Left lobe of liver (tissue), 2 donors: Measurements from ENCODE around the gene TTF2. TPM values are rescaled to one million over a fixed set of nuclear protein-coding genes. Genes with fewer than 3 reads are reported as not detected.

Source experiments
- ATAC-seq: fragments of 200-7000 bp; cut with Tn5 transposase; one replicate; pipeline ENCODE4 v1.9.1; 2020; ENCODE audit warnings: mild to moderate bottlenecking, moderate library complexity
- DNase-seq: peaks from one replicate; pipeline ENCODE4 v3.0.0-alpha.2; 2020; ENCODE audit warnings: low spot score
- total RNA-seq: library from RNA; stranded (reverse); gene quantifications from one replicate; pipeline ENCODE4 v1.2.1, GENCODE V29; 2021
- donor health status: DM: no; HTN: no; CAD: no; lungs with moderate emphysema.
- donor health status: DM: no; HTN: yes; CAD: no.

The TTF2 gene
- total RNA-seq, 1 donor from 2014 or later: 2.9 TPM

DNA sequence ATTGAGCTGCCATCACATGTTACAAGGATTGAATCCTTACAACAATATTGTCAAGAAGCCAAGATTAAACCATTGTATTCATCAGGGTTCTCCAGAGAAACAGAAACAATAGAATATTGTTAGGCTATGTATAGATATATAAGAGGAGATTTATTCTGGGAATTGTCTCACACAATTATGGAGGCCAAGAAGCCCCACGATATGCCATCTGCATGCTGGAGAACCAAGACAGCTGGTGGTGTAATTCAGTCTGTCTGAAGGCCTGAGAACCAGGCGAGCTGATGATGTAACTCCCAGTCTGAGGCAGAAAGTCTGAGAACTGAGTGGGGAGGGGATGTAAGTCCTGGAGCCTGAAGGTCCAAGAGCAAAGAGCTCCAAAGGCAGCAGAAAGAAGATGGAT, 14.5 kb upstream of the TTF2 start:
- ATAC-seq (no peak), DNase-seq (no peak)

DNA sequence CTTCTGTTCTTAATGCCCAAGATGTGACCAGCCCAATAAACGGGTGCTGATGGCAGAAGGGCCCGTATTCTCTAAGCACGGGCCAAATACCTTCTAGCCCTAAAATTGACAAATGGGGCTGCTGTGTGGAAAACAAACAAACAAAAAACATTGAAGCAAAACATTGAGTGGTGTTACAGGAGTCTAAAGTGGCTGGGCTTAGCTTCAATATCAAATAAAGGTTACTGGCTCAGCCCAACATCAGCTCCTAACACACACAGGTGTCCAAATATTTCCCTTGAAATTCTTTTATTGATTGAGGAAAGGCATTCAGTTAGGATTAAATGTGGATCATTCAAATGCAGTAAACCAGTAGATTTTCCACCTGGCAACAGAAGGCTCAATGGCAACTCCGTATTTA, 13.3 kb upstream of the TTF2 start:
- no peak for DNase-seq
- no peak for ATAC-seq

DNA sequence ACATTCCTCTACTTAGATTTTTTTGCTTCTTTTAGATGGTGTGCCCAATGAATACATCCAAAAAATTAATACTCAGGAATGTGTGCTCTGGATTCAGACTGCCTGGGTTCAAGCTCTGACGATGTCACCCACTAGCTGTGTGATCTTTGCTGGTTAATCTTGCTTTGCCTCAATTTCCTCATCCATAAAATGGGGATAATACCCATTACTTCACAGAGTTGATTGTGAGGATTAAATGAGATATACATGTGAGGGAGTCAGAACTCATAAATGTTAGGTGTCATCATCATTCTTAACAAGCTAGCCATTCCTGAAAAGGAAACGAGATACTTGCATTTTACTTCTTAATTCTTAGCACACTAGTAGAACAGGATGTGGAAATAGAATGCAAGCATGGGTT, 12.9 kb upstream of the TTF2 start:
- ATAC-seq (no peak), DNase-seq (no peak)

DNA sequence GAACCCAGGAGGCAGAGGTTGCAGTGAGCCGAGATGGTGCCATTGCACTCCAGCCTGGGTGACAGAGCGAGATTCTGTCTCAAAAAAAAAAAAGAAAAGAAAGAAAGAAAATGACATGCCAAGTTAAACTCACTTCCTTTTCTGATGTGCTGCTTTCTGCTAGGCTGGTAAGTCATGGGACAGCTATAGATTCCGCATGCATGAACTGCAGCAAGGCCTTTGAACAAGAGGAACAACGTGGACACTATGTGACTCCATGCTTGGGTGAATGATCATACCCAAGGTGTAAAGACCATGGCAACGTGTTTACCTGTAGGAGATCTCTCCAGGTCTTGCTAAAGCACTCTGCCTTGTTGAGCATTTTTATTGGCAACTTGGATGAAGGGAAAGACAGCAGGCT, 10.3 kb upstream of the TTF2 start:
- ATAC-seq: no peak

DNA sequence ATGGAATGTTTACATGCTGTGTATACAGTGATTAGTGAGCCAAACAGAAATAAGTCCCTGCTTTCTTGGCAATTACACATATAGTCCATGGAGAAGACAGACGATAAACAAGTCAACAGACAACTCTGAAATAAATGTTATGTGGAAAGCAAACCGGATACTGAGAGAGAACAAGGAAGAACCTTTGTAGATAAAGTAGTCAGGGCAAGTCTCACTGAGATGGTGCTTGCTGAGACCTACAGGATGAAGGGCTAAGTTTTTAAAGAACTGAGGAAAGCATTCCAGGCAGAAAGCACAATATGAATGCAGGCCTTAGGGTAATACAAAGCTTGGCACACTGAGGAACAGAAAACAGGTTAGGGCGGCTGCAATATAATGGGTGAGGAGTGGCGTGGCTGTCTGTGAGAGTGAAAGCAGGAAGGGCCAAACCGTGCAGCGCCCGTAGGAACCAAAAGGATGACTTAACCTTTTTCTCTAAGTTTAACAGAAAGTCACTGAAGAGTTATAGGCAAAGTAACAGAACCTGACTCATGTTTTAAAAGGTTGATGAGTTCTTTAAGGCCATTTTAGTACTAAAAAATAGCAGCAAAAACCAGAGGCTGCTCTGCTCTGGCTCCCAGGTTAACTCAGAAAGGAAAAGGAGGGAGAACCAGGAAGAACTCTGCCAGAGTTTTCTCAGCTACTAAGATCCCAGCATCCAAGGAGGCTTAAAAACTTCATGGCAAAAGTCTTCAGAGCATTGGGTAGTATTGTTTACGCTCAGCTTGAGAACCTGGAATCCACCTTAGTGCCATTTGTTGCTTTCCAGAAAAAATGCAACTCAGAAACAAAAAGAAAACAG, 8.7 kb upstream of the TTF2 start:
- no peak for DNase-seq
- peak; percentile 31 for ATAC-seq

More for the DNA sequence above, 10.3 kb upstream of the TTF2 start:
- DNase-seq: no peak

DNA sequence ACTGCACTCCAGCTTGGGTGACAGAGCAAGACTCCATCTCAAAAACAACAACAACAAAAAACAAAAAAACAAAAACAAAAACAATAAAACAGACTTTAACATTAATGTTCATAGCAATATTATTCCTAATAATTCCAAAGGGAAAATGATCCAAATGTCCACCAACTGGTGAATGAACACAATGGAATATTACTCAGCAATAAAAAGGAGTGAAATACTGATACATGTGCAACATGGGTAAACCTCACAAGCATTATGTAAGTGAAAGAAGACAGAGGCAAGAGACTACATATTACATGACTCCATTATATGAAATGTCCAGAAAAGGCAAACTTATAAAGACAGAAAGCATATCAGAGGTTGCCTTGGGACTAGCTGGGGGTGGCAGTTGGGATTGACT, 6.1 kb upstream of the TTF2 start:
- ATAC-seq: no peak
- DNase-seq: no peak

DNA sequence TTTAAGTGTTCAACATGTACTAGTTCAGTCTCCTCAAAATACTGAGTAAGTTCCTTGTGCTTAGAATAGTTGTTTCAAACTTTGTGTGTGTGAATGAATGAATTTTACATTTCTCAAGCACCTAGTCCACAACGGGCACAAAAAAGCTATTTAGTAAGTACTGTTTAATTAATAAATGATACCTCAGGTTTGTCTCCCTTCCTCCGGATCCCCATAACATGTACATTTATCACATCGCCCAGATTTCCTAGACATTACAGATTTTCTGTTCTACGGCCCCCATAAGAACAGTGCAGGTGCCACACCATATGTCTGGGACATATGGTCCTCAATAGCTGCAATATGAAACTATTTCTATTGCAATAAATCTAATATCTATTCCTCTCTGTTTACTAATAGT, 1.3 kb upstream of the TTF2 start:
- no peak for DNase-seq
- ATAC-seq: no peak

DNA sequence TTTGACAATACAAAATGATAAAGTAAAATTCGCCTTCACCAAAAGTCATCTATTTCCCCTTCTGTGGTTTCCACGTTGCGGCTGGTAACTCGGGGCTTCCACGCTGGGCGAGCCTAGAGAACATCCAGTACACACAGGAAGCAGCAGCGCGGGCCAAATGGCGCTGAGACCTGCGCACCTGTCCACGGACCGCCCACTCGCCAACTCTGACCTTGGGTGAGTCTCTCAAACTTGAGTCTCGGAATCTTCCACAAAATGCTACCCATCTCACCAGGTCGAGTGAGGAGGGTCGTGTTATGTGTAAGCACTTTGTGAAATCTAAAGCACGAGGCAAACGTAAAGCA, 820 bp upstream of the TTF2 start:
- ATAC-seq: peak; percentile 65
- DNase-seq: peak; percentile 58

DNA sequence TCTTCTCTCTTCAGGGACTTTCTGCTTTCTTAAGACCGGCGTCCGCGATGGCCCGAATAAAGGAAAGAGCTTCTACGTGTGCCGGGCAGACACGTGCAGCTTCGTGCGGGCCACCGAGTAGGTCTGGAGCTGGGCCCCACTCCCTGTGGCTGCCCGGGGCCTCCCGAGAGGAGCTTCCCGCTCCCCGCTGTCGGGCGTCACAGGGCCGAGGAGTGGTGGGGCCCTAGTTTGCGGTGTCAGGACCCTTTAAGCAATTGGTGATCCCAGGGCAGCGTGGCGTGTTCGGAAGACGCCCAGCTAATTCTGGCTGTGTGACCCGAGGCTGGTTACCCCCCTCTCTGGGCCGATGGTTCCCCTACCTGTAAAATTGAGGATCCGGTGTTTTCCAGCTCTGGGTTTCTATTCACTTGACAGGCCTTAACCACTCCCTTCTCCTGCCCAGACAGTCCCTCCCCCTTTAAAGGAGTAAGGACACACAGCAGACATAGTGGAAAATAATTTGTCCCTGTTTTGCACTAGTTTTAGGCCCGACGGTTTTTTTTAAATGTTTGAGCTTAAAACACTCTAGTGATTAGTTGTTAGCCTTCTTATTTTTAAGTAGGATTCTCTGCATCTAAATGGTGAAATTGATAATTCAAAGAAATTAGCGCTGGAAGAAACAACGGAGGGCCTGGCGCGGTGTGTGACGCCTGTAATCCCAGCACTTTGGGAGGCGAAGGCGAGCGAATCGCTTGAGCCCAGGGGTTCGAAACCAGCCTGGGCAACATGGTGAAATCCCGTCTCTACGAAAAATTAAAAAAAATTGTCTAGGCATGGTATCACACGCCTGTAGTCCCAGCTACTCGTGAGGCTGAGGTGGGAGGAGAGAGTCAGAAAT, 553 bp downstream of the TTF2 start:
- no peak for DNase-seq
- peak; percentile 61 for ATAC-seq

DNA sequence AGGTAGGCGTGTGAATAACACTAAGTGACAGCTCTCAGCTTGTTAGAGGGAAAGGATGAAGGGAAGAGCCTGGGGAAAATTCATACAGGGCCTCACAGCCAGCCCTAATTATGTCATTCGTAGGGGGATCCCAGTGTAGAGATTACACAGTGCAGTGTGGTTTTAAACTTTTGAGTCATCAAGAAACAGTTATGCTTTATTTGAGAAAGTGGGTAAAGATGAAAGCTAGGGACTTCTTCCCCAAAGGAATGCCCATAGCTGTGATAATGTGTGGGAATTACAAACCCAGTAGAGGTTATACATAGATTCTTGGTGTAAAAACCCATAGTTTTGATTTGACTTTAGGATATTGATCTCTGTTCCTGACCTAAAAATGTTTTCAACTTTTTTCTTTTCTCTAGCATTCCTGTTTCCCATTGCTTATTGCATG, 1.9 kb downstream of the TTF2 start:
- no peak for DNase-seq
- no peak for ATAC-seq

DNA sequence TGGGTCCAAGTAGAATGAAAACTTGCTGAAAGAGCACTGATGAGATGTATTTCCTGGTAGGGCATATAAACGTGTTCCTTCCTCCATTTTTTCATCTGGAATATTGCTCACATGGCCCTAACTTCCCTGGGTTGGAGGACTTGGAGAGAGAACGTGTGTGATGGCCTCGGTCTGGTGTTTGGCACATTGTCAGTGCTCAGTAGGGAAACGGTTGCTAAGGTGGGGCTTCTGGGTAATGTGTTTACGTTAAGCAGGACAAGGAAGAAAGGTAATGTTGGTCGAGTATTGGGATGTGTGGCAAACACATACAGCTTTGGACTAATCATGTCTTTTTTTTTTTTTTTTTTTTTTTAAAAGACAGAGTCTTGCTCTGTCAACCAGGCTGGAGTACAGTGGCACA, 6.2 kb downstream of the TTF2 start:
- DNase-seq (no peak), ATAC-seq (no peak)

DNA sequence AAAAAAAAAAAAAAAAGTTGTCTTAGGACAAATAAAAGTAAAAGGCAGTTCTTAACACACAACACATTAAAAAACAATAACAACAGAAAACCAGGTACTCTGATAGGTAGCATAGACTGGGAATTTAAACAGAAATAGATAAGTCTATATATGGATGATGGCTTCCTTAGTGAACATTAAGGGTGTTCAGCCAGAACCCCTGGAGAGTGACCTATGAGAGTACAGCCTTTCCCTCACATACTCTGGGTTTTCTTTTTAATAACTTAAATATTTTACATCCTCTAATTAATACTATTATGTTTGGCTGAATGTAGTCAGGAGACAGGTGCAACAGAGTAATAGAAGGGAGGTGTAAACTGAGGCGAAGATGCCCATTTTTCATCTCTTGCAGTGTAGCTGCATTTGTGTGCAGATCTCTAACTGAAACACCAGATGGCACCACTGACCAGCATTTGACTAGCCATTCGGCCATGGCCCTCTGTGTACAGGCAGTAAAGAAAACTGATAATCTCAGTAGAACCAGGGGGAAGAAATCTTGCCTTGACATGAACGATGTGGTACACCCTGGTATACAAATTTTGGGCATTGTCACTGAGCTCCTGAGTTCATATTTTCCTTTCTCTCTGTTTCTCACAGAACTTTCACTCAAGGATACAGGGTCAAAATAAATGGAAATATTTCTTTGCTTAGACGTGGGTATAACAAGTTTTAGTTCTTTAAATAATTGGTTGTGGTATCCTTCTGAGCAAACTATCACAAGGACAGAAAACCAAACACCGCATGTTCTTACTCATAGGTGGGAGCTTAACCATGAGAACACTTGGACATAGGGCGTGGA, 7.6 kb downstream of the TTF2 start:
- DNase-seq (no peak), ATAC-seq (peak; percentile 98)

DNA sequence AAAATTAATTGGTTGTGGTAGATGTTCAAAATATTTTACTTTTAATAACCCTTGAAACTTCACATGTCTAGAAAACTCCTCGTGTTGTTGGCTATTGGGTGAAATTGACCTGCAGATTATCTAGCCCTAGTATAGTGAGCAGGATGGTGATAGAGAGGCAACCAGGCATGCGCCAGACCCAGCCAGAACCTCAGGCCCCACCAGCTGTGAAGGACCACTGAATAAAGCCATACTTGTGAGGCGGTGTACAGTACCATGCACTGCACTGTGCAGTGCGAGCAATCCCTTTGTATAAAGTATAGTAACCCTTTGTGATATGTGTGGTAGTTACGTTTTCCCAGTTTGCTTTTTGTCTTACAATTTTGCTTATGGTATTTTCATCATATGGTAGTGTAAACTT, 8.5 kb downstream of the TTF2 start:
- DNase-seq (no peak), ATAC-seq (no peak)

DNA sequence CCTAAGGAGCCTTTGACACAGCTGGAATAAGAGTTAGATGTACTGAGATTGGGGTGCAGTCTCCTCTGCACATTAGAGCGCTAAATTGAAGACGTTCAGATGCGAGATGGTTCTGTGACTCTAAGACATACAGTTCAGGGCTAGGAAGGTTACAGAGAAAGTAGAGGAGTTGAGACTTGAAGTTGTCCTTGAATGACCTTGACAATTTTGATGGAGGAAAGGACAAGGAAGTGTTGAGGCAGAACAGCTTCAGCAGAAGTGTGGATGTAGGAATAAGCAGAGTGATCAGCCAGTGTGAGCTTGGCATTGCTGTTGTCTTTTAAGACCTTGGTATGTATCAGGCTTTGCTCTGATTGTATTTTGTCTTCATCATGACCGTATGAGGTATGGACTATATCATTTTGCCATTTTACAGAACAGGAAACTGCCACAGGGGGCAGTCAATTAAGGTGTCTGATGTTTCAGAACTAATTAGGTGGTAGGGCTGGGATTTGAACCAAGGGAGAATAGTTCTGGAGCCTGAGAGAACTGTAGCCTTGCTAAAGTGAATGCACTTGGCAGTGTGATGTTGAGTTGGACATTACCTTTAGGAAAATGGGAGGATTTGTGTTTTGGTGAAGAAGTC, 9.2 kb downstream of the TTF2 start:
- DNase-seq (no peak), ATAC-seq (no peak)

DNA sequence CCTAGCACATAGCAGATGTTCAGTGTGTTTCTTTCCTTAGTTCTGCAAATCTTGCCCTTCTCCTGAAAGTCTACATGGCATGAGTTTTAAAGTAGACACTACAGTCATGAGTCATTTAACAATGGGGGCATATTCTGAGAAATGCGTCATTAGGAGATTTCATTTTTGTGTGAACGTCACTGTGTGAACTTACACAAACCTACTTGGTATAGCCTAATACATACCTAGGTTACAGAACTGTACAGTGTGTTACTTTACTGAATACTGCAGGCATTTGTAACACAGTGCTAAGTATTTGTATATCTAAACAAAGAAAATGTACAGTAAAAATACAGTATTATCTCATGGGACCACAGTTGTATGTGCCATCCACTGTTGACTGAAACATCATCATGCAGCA, 10.0 kb downstream of the TTF2 start:
- DNase-seq: no peak
- no peak for ATAC-seq

DNA sequence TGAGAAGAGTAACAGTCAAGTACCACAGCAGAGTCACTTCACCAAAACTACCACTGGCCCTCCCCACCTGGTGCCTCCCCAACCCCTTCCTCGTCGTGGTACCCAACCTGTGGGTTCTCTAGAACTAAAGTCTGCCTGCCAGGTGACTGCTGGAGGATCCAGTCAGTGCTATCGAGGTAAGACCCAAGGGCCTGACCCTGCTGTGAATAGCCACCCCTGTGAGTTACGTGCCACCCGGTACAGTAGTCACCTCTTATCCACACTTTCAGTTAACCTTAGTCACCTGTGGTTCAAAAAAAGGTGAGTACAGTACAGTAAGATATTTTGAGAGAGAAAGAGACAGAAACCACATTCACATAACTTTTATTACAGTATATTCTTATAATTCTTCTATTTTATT, 16.5 kb downstream of the TTF2 start:
- DNase-seq (no peak), ATAC-seq (no peak)

DNA sequence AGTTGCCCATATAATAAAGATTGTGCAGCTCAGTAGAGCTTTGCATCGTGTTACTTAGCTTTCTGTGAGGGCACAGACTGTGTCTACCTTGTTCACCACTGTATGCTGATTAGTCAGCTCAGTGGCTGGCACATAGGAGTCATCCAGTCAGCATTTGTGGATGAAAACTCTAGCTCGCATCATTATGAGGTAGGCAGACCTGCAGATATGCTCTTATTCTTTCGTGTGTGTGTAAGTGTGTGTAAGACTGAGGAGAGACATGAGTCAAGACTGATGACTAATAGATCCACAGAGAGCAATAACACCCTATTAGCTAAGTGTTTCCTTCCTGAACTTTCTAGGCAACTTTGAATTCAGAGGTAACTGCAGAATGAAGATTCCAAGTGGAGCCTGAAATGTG, 17.1 kb downstream of the TTF2 start:
- no peak for DNase-seq
- ATAC-seq: no peak

DNA sequence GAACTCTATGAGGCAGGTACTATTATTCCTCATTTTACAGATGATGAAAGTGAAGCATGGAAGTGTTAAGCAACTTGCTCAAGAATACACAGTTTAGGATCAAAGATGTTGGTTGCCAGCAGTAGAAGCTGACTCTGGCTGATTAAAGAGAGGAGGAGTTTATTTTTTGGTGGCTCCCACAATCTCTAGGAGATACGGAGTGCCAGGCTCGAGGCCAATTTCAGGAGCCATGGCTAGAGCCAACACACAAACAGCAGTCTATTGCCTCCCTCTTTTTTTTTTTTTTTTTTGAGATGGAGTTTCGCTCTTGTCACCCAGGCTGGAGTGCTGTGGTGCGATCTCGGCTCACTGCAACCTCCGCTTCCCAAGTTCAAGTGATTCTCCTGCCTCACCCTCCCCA, 19.6 kb downstream of the TTF2 start:
- DNase-seq (no peak), ATAC-seq (no peak)

DNA sequence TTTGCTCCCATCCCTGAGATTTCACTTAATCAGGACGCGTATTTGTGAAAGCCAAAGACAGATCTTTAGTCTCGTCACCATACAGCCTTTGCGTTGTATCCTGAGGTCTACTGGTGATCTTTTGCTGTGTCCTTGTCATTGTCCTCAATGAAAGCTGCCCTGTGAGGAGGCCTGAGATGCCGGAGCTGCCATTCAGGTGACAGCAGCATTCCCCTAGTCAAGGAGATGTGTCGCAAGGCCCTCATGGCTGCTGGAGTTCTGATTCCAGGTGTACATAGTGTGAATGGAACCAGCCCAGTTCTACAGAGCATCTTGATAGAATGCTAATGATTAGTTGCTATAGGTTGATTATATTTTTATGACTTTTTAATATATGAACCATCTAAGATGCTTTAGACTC, 24.1 kb downstream of the TTF2 start:
- ATAC-seq (no peak), DNase-seq (no peak)

DNA sequence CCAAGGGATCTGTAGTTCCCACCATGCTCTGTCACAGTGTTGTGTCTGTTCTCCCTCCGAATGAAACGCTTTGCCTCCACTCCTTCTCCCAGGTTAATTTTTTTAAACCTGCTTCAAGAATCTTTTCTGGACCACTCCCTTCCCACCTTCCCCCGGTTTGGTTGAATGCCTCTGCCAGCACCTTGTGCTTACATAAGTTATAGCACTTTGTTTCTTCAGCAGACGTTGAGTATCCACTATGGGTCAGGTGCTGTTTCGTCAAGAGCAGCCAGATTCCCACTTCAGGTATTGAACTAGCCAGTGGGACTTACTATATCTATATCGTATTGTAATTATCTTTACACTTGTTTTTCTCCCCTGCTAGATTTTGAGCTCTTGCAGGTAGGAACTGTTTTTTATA, 27.6 kb downstream of the TTF2 start:
- no peak for DNase-seq
- no peak for ATAC-seq

DNA sequence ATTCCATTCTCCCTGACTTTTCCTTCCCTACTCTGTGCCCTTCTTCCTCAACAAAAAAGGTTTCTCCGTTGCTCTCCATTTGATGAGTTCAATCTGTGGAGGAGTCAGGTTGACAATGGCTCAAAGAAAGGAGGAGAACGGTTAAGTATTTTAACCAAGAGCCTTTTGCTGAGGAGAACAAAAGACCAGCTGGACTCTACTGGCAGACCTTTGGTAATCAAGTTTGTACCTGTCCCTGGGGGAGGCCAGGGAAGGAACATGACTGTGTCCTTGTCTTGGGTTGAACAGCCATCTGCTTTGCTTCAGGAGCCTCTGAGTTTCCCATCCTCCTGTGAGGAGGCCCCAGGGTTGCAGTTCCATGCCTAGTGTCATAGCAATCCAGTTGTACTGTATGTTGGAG, 29.9 kb downstream of the TTF2 start:
- ATAC-seq (no peak), DNase-seq (no peak)
